Brain microvascular endothelial cell (primary cell): Measurements from ENCODE around the gene LCT.

Experiments used
- DNase-seq: peaks from one replicate; pipeline ENCODE4 v3.0.0-alpha.2; 2020
- H3K27ac ChIP-seq: fragments of 250-450 bp; sonication (Bioruptor Pico); 2 replicates; pipeline ENCODE4 v1.5.1; 2020; ENCODE audit warnings: mild to moderate bottlenecking, moderate library complexity
- H3K27me3 ChIP-seq: fragments of 250-450 bp; sonication (Bioruptor Pico); replicated peaks from 2 replicates; pipeline ENCODE4 v1.5.1; 2020; ENCODE audit warnings: mild to moderate bottlenecking
- H3K36me3 ChIP-seq: fragments of 250-450 bp; sonication (Bioruptor Pico); replicated peaks from 2 replicates; pipeline ENCODE4 v1.5.1; 2020; ENCODE audit warnings: mild to moderate bottlenecking
- H3K4me3 ChIP-seq: 2 replicates; pipeline ENCODE4 v1.5.1; 2011; ENCODE audit warnings: low read depth, mild to moderate bottlenecking, control low read depth, low read length, moderate library complexity
- CTCF ChIP-seq: IDR thresholded peaks from 2 replicates; pipeline ENCODE4 v1.5.1; 2011; ENCODE audit warnings: low read depth, mild to moderate bottlenecking, moderate library complexity, low read length, control low read depth, inconsistent platforms; ENCODE audit errors: missing control alignments
- in situ Hi-C: cut with HindIII; loops from 2 replicates; pipeline ENCODE4 v1.10.0; 2017; ENCODE audit warnings: low sequenced_read_pairs, low pct_ligation_motif_present

Gene LCT

GRCh38 chr2:135820003-135820618, 16.9 kb downstream of the LCT start:
- Histone ChIP-seq H3K36me3 (no peaks in the 10 kb centered on the region), H3K27ac (peak overlapping the region; percentile 13), H3K4me3 (peak overlapping the region; percentile 9), H3K27me3 (no peaks in the 10 kb centered on the region)
- in situ Hi-C loops = no loop called here
- TF ChIP-seq CTCF = no peak
- peak; percentile 69 for DNase-seq

DNA sequence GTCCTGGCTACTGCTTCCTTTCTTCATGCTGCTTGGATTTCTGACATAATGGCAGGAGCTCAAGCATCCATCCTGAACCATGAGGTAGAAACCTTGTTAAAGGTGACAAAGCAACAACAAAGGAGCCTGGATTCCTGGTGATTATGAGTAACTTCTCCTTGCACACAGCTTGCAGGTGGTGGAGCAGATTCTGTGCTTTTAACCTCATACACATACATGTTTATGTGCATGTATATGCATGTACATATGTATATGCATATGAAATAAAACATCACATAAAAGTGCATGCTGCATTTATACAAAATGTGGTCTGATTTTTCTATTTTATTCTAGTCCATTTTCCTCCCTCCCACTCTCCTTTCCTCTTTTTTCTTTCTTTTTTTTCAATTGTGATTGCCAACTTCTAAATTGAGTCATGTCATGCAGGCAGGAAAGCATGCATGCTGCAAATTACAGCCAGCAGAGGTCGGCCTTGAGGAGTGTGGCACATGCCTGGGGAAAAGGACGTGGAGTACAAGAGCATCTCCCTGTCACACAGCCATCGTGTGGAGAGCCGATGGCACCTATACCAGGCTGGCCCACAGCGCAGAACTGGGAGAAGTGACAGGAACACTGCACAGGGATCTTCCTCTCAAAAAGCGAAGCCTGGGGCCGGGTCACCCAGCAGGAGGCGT, 17.9 kb downstream of the LCT start:
- Histone ChIP-seq H3K36me3 (no peaks in the 10 kb centered on the region), H3K27me3 (no peaks in the 10 kb centered on the region), H3K27ac (no peak overlapping the region), H3K4me3 (no peak overlapping the region)
- TF ChIP-seq CTCF = peak; percentile 78
- DNase-seq = peak; percentile 46
- in situ Hi-C loops = no loop called here

DNA sequence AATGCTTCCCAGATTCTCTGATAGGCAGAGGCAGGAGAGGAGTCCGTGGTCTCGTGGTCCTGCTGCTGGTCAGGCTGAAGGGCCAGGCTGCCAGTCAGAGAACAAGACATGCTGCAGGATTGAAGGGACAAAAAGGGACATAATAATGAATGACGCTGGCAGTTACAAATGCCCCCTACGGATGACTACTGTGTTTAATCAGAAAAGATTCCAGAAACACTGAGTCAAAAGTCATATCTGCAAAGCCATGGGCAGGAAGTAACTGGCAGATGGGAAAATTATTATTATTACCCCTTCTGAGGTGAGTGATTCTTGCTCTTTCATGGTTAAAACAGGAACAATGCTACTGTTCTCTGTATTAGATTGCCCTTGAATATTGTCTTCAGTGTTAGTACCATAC, 19.0 kb downstream of the LCT start:
- in situ Hi-C loops = no loop called here
- H3K4me3 ChIP-seq = no peak overlapping the region
- no peak overlapping the region for H3K27ac ChIP-seq
- no peaks in the 10 kb centered on the region for H3K36me3 ChIP-seq
- no peak for TF ChIP-seq CTCF
- peak; percentile 21 for DNase-seq
- no peaks in the 10 kb centered on the region for H3K27me3 ChIP-seq

GRCh38 chr2:135817466-135817865, 19.5 kb downstream of the LCT start:
- no peak for TF ChIP-seq CTCF
- no peak overlapping the region for H3K4me3 ChIP-seq
- in situ Hi-C loops = no loop called here
- no peak overlapping the region for H3K27ac ChIP-seq
- no peaks in the 10 kb centered on the region for H3K36me3 ChIP-seq
- DNase-seq = no peak
- no peaks in the 10 kb centered on the region for H3K27me3 ChIP-seq

DNA sequence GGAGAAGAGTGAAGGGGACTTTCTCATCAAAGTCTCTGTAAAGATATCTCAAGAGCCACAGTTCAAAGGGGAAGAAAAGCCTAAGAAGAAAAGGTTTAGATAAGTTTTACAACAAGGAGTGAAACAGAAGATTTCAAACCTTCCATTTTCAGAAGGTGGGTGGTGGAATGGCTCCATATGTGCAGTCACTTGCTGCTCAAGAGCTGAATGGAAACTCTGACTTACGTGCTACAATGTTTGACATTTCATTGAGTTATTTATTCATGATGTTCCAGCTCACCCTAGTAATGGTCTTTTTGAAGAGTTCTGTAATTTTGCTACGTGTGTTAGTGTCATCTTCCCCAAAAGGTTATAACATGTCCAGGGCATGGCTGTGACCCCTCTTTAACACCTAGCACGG, 21.7 kb downstream of the LCT start:
- no peak overlapping the region for H3K27ac ChIP-seq
- TF ChIP-seq CTCF = no peak
- in situ Hi-C loops = no loop called here
- H3K4me3 ChIP-seq = no peak overlapping the region
- no peaks in the 10 kb centered on the region for H3K27me3 ChIP-seq
- DNase-seq = no peak
- no peaks in the 10 kb centered on the region for H3K36me3 ChIP-seq
